Activated CD4-positive, alpha-beta T cell treated with anti-CD3 and anti-CD28 coated beads for 1 hour (primary cell): ENCODE data around the gene SPEM3.
A peak's percentile ranks its signal among the peaks of the same experiment; 100 is the strongest.

ENCODE experiments used
- DNase-seq: peaks from one replicate; pipeline ENCODE4 v3.0.0-alpha.2; 2020

The SPEM3 gene

GRCh38 chr17:7403977-7404736 lies 24.5 kb upstream of the SPEM3 start, which contains the start of gene TMEM256:
Gene TMEM256, minus strand, starts transcription at chr17:7404097. Its CDS starts 13 bp downstream, at chr17:7404084.
- peak; percentile 88 for DNase-seq

DNA sequence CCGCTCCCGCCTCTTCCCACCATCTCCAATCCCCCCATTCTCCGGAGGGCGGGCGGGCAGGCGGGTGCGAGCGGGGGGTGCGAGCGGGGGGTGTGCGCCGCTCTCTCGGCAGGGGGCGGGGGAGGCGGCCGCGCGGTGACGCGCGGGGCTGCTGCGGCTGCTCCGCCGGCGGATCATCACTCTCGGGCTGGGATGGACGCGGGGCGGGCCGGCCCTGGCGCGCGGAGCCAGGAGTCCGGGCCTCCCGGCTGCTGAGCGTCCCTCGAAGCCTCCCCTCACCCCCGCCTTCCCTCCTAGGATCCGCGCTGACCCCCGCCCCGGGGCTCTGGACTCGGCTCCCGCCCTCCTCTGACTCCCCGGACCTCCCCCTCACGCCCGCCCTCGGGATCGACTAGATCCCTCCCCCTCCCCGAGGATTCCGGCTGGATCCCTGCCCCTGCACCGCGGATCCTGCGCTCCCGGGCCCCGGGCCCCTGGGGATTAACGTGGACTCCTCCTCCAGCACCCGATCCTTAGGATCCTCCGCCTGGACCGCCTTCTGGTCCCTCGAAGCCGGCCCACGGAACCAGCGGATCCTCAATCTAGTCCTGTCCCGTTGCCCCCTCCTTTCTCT lies 23.8 kb upstream of the SPEM3 start:
- no peak for DNase-seq

GRCh38 chr17:7405350-7406234 lies 23.1 kb upstream of the SPEM3 start:
- no peak for DNase-seq

DNA sequence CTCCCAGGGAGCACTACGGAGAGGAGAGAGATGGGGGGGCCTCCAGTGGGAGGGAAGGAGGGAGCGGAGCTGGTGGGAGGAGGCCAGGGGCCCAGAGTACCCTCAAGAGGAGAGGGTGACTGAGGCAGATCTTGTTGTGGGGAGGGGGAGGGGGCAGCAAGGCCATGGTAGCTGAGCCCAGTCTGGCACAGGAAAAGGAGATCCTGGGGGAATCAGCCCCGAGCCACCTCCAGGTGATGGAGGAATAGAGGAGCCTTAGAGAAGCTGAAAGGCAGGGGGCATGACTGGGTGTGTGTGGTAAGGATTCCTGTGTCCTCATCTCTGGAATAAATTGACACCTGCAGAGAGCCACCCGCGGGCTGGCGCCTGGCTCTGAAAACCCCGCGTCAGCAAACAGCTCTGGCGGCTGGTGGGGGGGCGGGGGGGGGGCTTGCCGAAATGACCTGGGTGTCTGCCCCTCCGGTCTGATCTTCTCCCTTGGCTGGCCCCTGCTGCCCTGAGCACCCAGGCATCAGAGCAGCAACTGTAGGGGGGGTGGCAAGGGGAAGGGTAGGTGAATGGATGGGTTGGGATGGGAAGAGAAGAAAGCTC lies 22.3 kb upstream of the SPEM3 start:
- no peak for DNase-seq

- DNase-seq = no peak
Observed at GRCh38 chr17:7407082-7407481, 21.6 kb upstream of the SPEM3 start.

GRCh38 chr17:7407485-7408251 lies 21.0 kb upstream of the SPEM3 start, which contains the start of gene NLGN2:
Gene NLGN2, plus strand, starts transcription at chr17:7407845. Its CDS starts 411 bp downstream, at chr17:7408256.
- DNase-seq = no peak

- no peak for DNase-seq
Observed at GRCh38 chr17:7408252-7408727, 20.4 kb upstream of the SPEM3 start.

DNA sequence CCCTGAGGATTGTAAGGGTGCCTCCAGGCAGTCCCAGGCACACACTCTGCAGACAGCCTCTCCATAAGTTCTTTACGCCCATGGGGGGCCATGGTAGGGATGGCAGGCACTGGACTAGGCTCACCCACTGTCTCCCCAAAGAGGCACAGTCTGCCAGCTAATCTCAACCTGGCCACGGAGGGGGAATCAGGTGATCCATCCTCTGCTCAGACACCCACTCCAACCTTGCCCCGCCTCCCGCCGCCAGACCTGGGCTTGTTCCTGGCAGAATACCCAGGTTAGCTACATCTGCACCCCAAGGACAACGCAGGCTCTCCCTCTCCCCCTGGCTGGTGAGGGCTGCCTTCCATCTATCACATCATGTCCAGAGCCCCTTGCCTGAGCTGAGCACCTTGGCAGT lies 19.8 kb upstream of the SPEM3 start:
- no peak for DNase-seq

- no peak for DNase-seq
Observed at GRCh38 chr17:7409716-7410115, 18.9 kb upstream of the SPEM3 start.

DNA sequence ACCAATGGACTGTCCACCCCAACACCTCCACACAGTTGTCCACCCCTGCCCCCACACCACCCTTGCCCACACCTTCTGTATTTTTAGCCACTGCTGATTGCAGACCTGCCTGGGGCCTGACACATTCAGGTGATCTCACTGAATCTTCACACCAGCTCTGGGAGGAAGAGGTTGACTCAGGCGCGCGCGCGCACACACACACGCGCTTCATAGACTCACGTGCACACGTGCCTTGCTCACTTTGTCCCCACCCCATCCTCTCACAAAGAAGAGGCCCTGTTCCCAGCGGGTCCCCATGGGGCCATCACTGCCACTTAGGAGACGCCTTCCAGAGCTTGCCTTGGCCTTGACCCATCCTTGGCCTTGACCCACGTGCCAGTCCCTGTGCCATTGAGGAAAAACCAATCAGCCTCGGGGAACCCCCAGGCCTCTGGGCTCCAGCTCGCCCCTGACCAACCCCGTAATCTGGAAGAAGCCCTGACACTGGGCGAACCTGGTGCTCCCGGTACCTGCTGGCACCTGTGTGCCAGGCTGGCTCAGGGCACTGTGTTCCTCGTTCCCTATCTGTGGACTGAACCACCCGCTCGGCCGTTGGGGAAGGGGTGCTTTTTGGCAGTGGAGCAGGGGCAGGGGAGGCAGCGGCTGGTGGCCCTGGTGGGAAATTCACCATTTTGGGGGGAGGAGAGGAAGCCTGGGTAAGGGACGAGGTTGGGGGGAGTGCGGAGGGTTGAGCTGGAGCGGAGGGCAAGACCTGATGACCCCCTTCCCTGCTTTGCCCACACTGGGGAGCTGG lies 17.8 kb upstream of the SPEM3 start:
- no peak for DNase-seq

DNA sequence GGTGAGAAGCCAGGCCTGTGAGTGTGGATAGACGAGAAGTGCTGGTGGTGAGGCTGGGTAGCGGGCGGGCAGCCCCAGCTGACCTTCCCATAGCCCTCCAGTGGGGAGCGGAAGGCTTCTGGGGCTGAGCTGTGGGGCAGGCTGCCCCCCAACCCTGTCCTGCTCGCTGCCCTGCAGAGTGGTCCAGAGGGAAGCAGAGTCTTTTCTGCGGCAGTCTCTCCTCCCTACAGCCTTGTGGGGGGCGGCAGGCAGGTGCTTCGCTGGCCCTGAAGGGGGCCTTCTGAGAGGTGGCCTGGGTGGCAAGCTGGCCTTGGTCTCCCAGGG lies 17.3 kb upstream of the SPEM3 start:
- DNase-seq = no peak

DNA sequence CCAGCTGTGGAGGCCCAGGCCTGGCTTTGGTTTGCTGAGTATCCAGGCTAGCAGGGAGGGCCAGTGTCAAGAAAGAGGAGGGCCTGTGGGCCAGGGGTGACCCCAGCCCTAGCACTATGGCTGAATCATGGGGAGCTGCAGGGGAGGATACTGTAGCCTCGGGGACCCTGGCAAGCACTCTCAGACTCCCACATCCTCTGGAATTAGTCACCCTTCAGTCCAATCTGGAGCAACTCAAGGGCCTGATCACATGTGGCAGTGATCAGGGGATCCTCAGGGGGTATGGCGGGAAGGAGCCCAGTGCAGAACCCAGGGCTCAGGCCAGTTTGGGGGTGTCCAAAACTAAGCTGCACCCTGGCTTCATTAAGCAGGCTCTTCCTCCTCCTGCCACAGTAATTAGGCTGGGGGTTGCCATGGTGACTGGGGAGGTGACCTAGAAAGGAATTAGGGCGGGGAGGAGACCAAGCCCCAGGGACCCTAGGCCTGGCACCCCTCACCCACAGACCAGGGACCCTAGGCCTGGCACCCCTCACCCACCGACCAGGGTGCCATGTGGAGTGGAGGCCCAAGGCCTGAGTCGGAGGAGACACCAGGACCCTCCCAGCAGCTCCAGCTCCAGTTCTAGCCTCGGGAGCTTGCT lies 15.2 kb upstream of the SPEM3 start:
- no peak for DNase-seq

DNA sequence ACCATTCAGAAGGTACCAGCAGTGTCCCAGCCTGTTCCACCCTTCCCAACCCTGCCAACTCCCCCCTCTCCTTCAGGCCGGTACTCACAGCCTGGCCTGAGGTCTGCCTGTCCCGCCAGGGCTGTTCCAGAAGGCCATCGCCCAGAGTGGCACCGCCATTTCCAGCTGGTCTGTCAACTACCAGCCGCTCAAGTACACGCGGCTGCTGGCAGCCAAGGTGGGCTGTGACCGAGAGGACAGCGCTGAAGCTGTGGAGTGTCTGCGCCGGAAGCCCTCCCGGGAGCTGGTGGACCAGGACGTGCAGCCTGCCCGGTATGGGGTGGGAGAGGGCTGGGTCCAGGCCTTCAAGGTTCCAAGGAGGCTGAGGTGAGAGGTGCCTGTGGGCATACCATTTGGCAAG lies 13.8 kb upstream of the SPEM3 start:
- DNase-seq = no peak

- DNase-seq = no peak
Observed at GRCh38 chr17:7415784-7416183, 12.9 kb upstream of the SPEM3 start.

DNA sequence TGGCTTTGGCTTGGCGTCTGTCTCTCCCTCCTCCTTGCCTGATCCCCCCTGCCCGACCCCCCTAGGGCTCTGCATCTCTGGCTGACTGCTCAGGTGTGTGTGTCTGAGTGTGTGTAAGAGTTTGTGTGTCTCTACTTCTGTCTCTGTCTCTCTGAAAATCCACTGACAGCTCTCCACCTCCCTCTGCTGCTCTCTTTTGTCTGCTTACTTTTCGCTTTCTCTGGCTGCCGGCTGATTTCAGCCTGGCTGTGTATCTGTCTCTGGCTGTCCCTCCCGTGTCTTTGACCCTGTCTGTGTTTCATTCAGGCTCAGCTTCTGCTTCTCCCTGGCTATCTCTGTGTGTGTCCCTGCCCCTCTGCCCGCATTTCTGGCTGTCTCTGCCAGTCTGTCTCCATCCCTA lies 12.3 kb upstream of the SPEM3 start:
- DNase-seq = no peak

DNA sequence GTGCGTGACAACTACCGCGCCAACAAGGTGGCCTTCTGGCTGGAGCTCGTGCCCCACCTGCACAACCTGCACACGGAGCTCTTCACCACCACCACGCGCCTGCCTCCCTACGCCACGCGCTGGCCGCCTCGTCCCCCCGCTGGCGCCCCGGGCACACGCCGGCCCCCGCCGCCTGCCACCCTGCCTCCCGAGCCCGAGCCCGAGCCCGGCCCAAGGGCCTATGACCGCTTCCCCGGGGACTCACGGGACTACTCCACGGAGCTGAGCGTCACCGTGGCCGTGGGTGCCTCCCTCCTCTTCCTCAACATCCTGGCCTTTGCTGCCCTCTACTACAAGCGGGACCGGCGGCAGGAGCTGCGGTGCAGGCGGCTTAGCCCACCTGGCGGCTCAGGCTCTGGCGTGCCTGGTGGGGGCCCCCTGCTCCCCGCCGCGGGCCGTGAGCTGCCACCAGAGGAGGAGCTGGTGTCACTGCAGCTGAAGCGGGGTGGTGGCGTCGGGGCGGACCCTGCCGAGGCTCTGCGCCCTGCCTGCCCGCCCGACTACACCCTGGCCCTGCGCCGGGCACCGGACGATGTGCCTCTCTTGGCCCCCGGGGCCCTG lies 11.5 kb upstream of the SPEM3 start:
- no peak for DNase-seq

- no peak for DNase-seq
Observed at GRCh38 chr17:7418472-7419152, 10.0 kb upstream of the SPEM3 start.

DNA sequence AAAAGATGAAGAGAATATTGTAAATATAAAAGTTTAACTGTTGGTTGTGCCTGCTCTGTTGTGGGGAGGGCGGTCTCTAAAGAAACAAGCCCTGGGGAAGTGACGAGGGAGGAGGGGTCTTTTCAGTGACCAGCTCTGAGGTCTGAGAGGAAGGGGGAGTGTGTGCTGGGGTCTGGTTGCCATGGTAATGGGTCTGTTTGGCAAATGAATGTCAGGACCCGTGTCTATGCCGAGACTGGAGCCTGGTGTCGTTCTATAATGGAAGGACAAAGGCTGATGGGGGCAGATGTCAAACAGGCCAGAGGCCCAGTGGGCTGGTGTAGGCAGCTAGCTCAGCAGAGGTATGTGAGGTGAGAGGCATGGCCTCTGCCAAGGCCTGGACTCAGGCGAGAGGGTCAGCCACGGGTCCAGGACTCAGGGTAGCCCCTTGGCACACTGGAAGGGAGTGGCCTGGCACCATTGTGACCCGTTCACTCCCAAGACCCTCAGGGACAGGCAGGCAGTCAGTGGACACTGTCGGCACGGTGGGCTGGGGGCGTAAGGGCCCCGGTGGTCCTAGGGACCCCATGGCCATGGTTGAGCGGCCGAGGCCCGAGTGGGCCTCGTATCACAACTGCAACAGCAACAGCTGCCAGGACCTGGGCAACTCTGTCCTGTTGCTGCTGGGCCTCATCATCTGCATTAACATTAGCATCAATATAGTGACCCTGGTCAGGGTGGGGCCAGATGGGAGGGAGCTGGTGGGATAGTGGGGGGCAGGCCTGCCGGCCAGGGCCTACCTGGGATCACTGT lies 8.6 kb upstream of the SPEM3 start, which contains the start of gene SPEM1:
SPEM1 (plus strand) TSS at position 506 of the 792 bp plus-strand sequence; CDS start at position 567, 61 bp downstream.
- no peak for DNase-seq

GRCh38 chr17:7421186-7421585 lies 7.5 kb upstream of the SPEM3 start:
- DNase-seq = no peak
